MM.1S (cell line): Measurements from ENCODE around the gene GRK1.

ENCODE experiments used
- DNase-seq: peaks from one replicate; pipeline ENCODE4 v3.0.0-alpha.2; 2015
- H2AFZ ChIP-seq: fragments of 300-600 bp; sonication (generic); 2 replicates; pipeline ENCODE4 v1.6.0; 2016; ENCODE audit warnings: antibody characterized with exemption, low read length
- H3F3A ChIP-seq: fragments of 300-600 bp; sonication (generic); 2 replicates; pipeline ENCODE4 v1.6.1; 2016; ENCODE audit warnings: mild to moderate bottlenecking, antibody characterized with exemption, low read length, moderate library complexity, mixed read lengths; ENCODE audit not compliant: insufficient read depth
- H3K27ac ChIP-seq: fragments of 300-600 bp; sonication (generic); 2 replicates; pipeline ENCODE4 v1.5.1; 2016; ENCODE audit warnings: mild to moderate bottlenecking, low read length
- H3K27me3 ChIP-seq: fragments of 300-600 bp; sonication (generic); replicated peaks from 2 replicates; pipeline ENCODE4 v1.6.0; 2016; ENCODE audit warnings: low read length; ENCODE audit not compliant: insufficient read depth
- H3K36me3 ChIP-seq: fragments of 300-600 bp; sonication (generic); replicated peaks from 2 replicates; pipeline ENCODE4 v1.6.1; 2016; ENCODE audit warnings: mild to moderate bottlenecking, low read length, mixed read lengths; ENCODE audit not compliant: insufficient read depth
- H3K4me1 ChIP-seq: fragments of 300-600 bp; sonication (generic); 2 replicates; pipeline ENCODE4 v1.6.1; 2016; ENCODE audit warnings: low read length, mixed read lengths
- H3K4me2 ChIP-seq: fragments of 300-600 bp; sonication (generic); 2 replicates; pipeline ENCODE4 v1.6.0; 2016; ENCODE audit warnings: low read depth, low read length
- H3K4me3 ChIP-seq: fragments of 300-600 bp; sonication (generic); 2 replicates; pipeline ENCODE4 v1.5.1; 2016; ENCODE audit warnings: low read length, mixed read lengths
- H3K79me2 ChIP-seq: fragments of 300-600 bp; sonication (generic); 2 replicates; pipeline ENCODE4 v1.6.1; 2016; ENCODE audit warnings: mixed run types, low read length, mixed read lengths
- H3K9ac ChIP-seq: fragments of 300-600 bp; sonication (generic); 2 replicates; pipeline ENCODE4 v1.6.1; 2016; ENCODE audit warnings: low read length, mixed read lengths
- H3K9me2 ChIP-seq: fragments of 300-600 bp; sonication (generic); replicated peaks from 2 replicates; pipeline ENCODE4 v1.6.1; 2016; ENCODE audit warnings: mild to moderate bottlenecking, low read length, mixed read lengths; ENCODE audit not compliant: insufficient read depth
- H3K9me3 ChIP-seq: fragments of 300-600 bp; sonication (generic); replicated peaks from 2 replicates; pipeline ENCODE4 v1.6.1; 2016; ENCODE audit warnings: mild to moderate bottlenecking, low read length, mixed read lengths; ENCODE audit not compliant: insufficient read depth
- H4K20me1 ChIP-seq: fragments of 300-600 bp; sonication (generic); 2 replicates; pipeline ENCODE4 v1.6.1; 2016; ENCODE audit warnings: mild to moderate bottlenecking, low read length, moderate library complexity, mixed read lengths; ENCODE audit not compliant: insufficient read depth
- CTCF ChIP-seq: fragments of 300-600 bp; sonication (generic); IDR thresholded peaks from 2 replicates; pipeline ENCODE4 v1.5.1; 2016; ENCODE audit warnings: antibody characterized with exemption, low read length, mixed read lengths
- EZH2 ChIP-seq: fragments of 300-600 bp; sonication (generic); optimal IDR thresholded peaks from 2 replicates; pipeline ENCODE3; 2017; ENCODE audit warnings: low read depth, mild to moderate bottlenecking, antibody characterized with exemption, low read length, mixed read lengths
- EZH2phosphoT487 ChIP-seq: fragments of 300-600 bp; sonication (generic); IDR thresholded peaks from 2 replicates; pipeline ENCODE4 v1.6.1; 2018; ENCODE audit warnings: antibody characterized with exemption, low read length

The GRK1 gene

GRCh38 chr13:113753171-113753570, 86.2 kb downstream of the GRK1 start:
- H3K4me3 ChIP-seq: no peak overlapping the region

GRCh38 chr13:113754242-113754641, 87.2 kb downstream of the GRK1 start:
- no peak for DNase-seq
- Histone ChIP-seq H3K79me2 (no peaks in the 10 kb centered on the region), H4K20me1 (no peaks in the 10 kb centered on the region), H3K9ac (no peak overlapping the region), H3K4me1 (peaks cover 15% of the 10 kb centered on the region), H3K9me2 (no peaks in the 10 kb centered on the region), H3K9me3 (no peaks in the 10 kb centered on the region), H3K36me3 (no peaks in the 10 kb centered on the region), H3K27me3 (peaks cover 14% of the 10 kb centered on the region; the same call in 1 of the 2 replicates), H3K4me2 (no peak overlapping the region), H3F3A (no peaks in the 10 kb centered on the region), H2AFZ (no peak overlapping the region), H3K4me3 (no peak overlapping the region), H3K27ac (no peak overlapping the region)
- no peak for TF ChIP-seq EZH2phosphoT487
- TF ChIP-seq EZH2: no peak
- no peak for TF ChIP-seq CTCF

More at GRCh38 chr13:113753171-113753570, 86.2 kb downstream of the GRK1 start:
- no peaks in the 10 kb centered on the region for H3K79me2 ChIP-seq
- H3K9me2 ChIP-seq: no peaks in the 10 kb centered on the region
- H3K36me3 ChIP-seq: no peaks in the 10 kb centered on the region
- TF ChIP-seq EZH2 (no peak), CTCF (no peak), EZH2phosphoT487 (no peak)
- no peaks in the 10 kb centered on the region for H4K20me1 ChIP-seq
- peaks cover 11% of the 10 kb centered on the region for H3K4me1 ChIP-seq
- no peaks in the 10 kb centered on the region for H3K9me3 ChIP-seq
- no peaks in the 10 kb centered on the region for H3F3A ChIP-seq
- peaks cover 14% of the 10 kb centered on the region; the same call in 1 of the 2 replicates for H3K27me3 ChIP-seq
- H3K27ac ChIP-seq: no peak overlapping the region
- no peak overlapping the region for H3K9ac ChIP-seq
- no peak overlapping the region for H2AFZ ChIP-seq
- H3K4me2 ChIP-seq: no peak overlapping the region
- DNase-seq: no peak

- no peaks in the 10 kb centered on the region for H3K9me2 ChIP-seq
- no peak for DNase-seq
- H2AFZ ChIP-seq: no peak overlapping the region
- H3K4me1 ChIP-seq: peaks cover 15% of the 10 kb centered on the region
- H3K9me3 ChIP-seq: no peaks in the 10 kb centered on the region
- no peak overlapping the region for H3K4me2 ChIP-seq
- peaks cover 14% of the 10 kb centered on the region; the same call in 1 of the 2 replicates for H3K27me3 ChIP-seq
- H3K27ac ChIP-seq: no peak overlapping the region
- H3K4me3 ChIP-seq: no peak overlapping the region
- H3K9ac ChIP-seq: no peak overlapping the region
- H3K36me3 ChIP-seq: no peaks in the 10 kb centered on the region
- H4K20me1 ChIP-seq: no peaks in the 10 kb centered on the region
- no peak for TF ChIP-seq EZH2
- TF ChIP-seq CTCF: no peak
- TF ChIP-seq EZH2phosphoT487: no peak
- no peaks in the 10 kb centered on the region for H3K79me2 ChIP-seq
- H3F3A ChIP-seq: no peaks in the 10 kb centered on the region
Measured at GRCh38 chr13:113754691-113755090, 87.7 kb downstream of the GRK1 start.
